ENCODE data around the gene LZTS3.
"Not testable (repeated sequence)": the region's sequence is repeated elsewhere in the genome, so short reads cannot be mapped to it uniquely, and the experiment has no call there.

Gene LZTS3

DNA sequence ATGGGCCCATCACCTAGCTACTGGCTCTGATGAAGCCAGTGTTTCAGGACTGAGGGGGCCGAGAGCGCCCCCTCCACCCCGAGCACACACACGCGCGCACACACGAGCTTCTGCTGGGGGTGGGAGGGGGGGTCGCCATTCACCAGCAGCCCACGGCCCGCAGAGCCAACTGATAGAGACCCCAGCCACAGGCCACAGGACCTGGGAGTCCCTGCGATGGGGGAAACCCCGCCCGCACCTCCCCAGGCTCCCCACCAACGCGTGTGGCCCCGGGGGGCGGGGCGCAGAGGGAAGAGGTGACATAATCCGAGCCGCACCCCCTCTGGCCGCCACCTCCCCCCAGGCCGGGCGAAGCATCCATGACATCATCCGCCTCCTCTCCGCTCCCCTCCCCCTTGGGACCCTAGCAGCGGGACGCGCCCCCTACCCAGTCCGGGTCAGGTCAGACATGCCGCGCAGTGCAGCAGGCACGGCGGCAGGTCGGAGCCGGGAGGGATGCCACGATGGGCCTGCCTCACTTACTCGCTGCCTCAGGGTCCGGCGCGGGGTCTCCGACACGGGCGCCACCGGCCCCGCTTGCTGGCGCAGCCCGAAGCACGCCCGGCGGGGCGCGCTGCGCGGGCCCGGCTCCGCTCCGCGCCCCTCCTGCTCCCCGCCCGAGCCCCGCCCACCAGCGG lies at the start of gene LZTS3:
Gene LZTS3, minus strand, starts transcription at position 617 of the 677 bp plus-strand sequence. CDS start 6,386 bp downstream, outside the sequence.
- peak; percentile 43 to 67 for DNase-seq (ENCODE audit: low read depth in 2 of 2)

DNA sequence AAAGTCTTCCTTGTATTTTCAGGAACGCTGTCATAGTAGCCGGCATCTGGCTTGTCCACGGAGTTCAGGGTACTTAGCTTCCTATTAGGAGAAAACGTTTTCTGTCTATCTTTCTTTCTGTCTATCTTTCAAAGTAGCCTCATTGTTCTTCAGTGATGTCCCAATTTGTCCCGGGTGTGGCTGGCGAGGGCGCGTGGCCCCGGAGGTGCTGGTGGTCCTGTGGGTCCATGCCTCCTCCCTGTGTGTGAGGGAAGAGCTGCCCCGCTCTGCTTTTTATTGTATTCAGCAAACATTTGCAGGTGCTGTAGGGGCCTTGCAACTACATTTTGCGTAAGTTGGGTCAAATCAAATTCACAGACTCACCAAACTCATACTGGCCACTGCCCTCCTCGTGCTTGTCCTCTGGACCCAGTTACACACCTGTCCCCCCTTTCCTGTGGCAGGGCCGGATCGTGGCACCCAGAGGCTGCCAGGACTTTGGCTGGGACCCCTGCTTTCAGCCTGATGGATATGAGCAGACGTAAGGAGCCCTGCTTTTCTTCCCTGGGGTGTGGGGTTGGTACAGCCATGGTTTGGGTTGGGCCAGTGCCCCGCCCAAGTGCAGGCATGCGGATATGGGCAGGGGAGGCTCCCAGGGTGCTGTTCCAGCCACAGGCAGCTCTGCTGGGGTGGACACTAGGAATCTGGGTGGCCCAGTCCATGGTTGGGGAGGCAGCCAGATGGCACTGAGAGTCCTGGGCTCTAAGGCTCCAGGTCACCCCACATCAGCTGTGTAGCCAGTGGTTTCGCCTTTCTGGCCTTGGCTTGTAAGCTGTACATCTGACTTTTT lies 48.3 kb upstream of the LZTS3 start:
- DNase-seq (ENCODE audit: low read depth in 2 of 2): no peak

DNA sequence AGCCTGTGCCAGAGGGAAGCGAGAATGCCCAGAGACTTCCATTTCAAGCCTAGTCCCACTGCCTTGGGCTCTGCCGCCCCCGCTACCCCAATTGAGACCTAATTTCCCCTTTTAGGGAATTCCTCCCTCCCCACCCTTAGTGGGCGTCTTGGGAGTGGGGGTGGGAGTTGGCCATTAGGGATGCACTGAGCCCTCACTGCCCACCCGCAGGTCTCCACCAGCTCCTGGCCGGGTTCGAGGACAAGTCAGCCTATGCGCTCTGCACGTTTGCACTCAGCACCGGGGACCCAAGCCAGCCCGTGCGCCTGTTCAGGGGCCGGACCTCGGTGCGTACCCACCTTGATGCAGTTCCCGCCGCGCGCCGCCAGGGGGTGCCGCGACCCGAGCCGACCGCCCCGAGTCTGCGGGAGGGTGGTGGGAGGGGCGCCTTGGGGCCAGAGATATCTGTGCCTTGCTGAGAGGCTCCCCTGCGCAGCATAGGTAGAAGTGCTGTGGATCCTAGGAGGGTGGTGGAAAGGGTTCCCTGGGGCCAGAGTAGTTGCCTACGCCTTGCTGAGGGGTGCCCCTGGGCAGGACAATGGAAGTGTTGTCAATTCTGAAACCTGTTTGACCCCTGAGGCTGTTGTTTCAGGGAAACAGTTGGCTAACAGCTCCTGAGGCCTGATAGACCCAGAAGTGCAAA lies 45.1 kb upstream of the LZTS3 start:
- DNase-seq (ENCODE audit: low read depth in 2 of 2): peak; percentile 54 to 72

DNA sequence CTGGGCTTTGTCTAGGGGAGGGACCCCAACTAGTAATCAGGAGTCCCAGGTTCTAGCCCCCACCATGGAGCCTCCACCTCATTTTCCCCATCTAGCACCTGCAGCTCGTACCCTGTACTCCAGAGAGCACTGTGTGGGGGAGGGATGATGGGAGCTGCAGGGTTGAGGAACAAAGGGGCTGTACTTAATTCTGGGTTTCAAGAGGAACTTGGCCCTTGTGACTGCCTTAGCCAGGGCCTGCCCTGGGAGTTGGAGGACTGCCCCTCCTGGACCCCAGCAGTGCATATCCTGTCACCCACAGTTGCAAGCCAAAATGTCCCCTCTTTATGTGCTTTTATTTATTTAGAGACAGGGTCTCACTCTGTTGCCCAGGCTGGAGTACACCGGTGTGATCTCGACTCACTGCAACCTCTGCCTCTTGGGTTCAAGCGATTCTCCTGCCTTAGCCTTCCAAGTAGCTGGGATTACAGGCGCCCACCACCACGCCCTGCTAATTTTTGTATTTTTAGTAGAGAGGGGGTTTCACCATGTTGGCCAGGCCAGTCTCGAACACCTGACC lies 42.1 kb upstream of the LZTS3 start:
- DNase-seq (ENCODE audit: low read depth in 2 of 2): not testable (repeated sequence)

DNA sequence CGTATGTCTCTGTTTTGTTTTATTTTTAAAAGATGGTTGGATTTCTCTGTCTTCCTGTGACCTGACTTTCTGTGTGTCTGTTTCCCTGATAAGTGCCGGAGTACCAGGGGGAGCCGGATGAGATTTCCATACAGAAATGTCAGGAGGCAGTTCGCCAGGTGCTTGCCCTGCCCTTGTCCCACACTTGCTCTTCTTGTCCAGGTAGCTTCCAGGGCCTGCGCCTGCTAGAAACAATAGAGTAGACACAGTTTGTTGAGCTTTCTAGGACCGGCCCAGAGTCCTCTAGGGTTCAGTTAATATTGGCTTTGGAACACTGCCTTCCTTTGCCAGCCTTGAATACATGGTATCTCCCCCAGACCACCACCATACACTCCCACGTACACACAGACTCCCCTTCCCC lies 39.9 kb upstream of the LZTS3 start:
- no peak for DNase-seq (ENCODE audit: low read depth in 2 of 2)

DNA sequence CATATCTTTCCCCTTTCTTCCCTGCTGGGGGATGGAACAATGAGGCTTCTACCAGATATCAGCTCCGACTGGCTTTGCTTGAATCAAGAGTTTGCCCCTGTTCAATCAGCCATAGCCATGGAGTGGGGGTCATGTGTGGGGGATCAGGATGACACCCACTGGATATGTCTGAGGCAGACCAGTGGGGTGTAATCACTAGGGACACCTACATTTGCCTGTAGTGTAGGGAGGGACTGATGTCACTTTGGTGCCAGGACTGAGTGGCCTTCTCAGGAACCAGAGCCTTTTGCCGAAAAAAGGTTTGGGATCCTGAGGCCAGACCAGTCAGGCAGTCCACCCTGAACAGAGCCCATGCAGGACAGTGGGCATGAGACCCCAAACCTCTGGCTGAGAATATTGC lies 37.0 kb upstream of the LZTS3 start:
- no peak for DNase-seq (ENCODE audit: low read depth in 2 of 2)

DNA sequence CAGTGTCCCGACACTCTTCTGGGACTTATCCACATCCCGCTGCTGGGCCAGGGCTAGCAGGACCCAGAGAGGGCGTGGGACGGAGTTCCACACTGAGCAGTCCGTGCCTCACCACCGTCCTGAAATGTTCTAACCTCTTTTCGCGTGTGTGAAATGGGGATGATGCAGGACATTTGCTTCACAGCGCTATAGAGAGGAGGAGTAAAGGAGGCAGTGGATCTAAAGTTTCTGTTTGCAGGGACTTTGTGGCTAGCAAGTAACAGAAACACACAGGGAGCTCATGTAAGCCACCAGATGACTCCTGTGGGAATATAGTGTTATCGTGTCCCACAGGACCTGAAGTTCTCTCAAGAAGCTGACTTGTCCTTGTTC lies 36.6 kb upstream of the LZTS3 start:
- no peak for DNase-seq (ENCODE audit: low read depth in 2 of 2)

DNA sequence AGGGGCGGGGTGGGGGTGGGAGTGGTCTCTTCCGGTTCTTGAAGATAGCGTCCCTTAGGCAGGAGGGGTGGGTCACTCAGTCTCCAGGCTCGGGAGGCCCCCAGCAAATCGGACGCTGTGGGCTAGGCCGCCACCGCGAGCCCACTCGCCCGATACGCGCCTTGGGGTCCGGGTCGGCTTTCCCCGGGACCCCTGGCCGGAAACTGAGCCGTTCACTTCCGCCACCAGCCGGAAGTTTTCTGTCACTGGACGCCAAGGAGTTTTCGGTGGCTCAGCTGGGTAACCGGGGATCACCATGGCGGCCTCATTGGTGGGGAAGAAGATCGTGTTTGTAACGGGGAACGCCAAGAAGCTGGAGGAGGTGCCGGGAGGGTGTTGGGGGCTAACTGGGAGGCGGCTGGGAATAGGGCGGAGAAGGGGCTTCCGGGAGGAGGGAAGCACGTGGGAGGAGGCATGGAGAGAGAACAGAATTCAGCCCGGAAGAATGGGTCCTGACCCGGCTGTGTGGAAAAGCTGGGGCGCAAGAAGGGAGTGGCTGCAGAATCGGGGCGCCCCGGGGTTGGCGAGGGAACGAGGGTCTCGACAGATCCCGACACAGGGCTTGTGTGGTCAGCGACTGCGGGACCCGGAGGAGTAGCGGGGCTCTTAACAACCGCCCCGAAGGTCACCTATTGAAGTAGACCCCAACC lies 36.1 kb upstream of the LZTS3 start, which contains the start of gene ITPA:
Gene ITPA, plus strand, starts transcription at position 242 of the 689 bp plus-strand sequence. Its CDS starts 54 bp downstream, at position 296.
- DNase-seq (ENCODE audit: low read depth in 2 of 2): peak in 1 of 2 donors; percentile 49

DNA sequence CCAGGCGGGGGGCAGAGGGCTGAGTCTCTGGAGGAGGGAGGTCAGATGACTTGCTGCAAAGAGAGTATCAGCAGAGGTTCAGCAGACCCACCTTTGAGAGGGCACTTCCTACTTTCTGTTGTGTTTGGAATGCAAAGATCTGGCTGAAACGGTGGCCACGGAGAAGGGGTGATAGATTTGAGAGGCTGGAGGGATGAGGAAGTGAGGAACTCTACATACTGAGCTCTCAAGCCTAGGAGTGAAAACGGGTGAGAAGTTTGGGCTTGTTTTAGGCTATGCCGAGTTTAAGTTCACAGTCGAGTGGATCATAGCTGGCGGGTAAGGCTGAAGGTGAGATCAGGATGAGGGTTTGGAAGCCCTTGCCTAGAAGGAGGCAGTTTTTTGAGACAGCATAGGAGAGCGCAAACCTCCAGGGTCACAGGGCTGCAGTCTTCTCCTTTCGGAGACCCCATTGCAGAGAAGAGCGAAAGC lies 35.5 kb upstream of the LZTS3 start:
- no peak for DNase-seq (ENCODE audit: low read depth in 2 of 2)

DNA sequence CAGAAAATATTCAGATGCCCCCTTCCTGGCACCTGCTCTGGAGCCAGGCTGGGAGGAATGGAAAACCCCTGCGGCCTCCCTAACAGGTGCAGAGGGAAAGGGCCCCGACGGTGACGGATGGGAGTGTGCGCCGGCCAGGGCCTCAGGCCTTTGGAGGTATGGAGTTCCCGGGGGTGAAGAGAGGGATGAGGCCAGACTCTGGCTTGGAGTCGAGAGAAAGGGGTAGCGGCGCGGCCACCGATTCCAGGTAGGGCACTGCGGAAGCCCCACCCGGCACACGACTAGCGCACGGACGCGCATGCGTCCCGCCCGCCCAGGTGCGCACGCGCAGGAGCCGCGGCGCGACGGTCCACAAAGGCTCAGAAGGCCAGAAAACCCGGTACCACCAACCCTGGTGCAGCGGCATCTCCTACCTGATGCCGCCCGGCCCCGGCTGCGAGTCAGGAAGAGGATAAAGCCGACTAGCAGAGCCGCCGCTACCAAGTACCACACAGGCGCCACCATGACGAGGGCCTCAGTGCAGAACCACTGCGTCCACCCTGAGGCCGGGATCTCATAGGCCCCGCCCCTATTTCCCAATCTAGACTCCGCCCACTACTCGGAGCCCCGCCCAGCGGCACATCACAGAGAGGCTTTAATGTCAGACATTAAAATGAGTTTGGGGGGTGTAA lies 30.9 kb upstream of the LZTS3 start, which contains the start of gene DDRGK1:
Gene DDRGK1, minus strand, starts transcription at position 559 of the 671 bp plus-strand sequence. Its CDS starts 55 bp downstream, at position 504.
- DNase-seq (ENCODE audit: low read depth in 2 of 2): peak; percentile 76 to 89

DNA sequence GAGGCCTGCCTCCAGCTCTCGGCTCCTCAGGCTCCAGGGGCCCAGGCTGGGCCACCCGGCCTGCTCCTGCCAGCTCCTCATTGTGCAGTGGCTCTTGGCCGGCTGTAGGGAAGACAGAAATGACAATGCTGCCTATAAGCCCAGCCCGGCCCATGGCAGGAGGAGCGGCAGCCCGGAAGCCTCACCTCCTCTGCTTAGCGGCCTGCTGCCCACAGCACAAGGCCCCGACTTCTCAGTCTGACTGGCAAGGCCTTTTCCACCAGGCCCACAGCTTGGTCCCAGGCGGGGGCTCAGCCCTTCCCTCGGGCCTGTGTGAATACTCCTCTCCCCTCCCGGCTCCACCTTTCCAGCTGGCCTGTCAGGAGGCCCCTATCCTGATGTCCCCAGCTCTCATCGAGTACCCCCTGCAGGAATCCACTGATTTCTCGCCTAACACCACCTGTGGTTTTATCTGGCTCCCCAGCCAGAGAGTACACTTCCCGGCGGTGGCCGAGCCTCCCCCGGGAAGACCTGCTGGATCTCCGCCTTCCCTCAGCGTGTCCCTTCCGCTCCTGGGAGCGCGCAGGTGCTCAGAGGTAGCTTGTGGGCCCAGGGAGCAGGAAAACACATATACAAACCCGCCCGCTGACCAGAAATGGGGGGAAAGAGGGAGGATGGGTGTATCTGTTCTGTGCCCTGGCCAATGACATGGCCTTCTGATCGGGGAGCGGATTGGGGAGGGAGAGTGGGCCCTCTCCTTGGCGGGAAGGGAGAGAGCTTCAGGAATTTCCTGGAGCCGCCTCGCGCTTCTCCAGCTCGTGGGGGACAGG lies 30.2 kb upstream of the LZTS3 start:
- DNase-seq (ENCODE audit: low read depth in 2 of 2): no peak

DNA sequence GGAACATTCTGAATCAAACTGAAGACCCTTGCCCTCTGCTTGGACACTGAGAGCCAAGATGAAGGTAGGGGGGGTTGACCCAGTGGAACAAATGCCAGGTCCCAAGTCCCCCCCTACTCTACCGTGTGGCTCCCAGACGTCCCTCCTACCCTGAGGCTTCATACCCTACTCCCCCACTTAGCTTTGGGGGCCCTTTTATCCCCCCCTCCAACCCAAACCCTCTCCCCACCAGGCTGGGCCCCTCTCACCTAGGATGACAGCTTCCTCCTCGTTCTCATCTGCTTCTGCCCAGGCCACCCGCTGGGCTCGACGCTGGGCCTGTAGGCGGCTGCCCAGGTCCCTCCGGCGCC lies 29.6 kb upstream of the LZTS3 start:
- no peak for DNase-seq (ENCODE audit: low read depth in 2 of 2)

DNA sequence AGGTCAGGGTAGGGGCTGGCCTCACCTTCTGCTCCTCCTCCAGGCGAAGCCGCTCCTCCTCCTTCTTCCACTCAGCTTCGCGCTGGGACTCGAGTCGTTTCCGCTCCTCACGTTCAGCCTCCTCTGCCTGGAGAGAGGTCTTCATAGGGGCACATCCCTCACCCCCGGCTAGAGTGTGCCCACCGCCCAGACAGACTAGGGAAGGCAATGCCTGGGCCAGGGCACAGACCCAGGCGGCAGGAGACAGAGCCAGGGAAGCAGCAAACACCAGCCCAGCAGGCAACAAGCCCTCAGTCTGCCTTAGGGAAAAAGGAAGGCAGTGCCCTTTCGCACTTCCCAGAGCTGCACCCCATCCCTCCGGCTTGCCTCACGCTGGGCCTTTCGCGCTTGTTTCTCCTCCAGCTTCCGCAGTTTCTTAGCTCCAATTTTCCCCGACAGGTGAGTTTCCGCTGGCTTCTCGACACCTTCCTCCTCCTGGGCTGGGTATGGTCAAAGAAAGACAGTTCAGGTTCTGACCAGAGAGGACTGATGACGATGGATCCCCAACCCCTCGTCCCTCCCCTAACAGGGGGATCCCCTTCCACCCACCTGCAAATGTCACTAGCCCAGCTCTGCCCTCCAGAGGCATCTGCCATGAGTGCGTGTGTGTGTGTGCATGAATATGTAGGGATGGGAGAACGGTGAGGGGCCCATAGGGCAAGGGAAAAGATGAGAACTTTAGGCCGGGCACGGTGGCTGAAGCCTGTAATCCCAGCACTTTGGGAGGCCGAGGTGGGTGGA lies 26.8 kb upstream of the LZTS3 start:
- DNase-seq (ENCODE audit: low read depth in 2 of 2): no peak

DNA sequence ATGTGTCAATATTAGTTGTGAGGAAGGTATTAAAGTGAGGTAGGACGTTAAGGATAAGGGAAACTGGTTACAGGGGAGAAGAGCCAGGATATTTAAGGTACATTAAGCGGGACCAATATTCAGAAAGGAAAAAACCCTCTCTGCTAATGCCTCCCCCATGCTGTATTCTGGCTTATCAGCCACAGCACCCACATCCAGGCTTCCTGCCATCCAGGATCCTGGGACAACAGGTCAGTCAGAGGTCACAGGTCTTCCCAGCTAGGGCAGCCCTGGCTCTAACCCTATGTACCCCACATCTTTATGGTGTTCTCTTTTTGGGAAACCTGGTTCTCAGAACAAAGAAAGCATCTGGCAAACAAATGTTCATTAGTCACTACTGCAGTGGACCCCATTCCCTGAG lies 25.9 kb upstream of the LZTS3 start:
- no peak for DNase-seq (ENCODE audit: low read depth in 2 of 2)

DNA sequence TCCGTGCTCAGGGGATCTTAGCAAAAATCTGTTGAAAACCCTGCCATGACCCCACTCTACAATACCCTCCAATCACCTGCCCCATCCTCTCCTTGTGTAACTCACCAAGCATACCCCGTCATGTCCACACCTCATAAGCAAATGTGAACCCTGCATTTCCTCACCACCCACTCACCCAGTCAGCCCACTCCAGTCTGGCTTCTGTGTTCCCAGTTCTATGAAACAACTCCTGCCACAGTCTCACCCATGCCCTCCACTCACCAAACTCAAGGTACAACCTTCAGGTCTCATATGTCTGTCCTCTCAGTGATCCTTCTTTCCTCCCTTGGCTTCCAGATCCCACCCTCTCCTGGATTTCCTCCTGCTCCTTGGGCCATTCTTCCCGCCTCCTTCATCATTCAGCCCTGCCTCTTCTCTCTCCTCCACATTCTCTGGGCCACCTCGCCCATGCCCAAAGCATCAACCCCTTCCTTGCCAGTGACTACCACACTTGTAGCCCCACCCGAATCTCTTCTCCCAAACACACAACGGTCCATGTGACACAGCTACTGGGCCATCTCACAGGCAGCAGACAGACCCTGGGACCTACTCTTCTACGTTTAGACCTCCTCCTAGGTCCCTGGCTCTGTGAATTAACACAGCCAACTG lies 22.4 kb upstream of the LZTS3 start:
- DNase-seq (ENCODE audit: low read depth in 2 of 2): no peak

DNA sequence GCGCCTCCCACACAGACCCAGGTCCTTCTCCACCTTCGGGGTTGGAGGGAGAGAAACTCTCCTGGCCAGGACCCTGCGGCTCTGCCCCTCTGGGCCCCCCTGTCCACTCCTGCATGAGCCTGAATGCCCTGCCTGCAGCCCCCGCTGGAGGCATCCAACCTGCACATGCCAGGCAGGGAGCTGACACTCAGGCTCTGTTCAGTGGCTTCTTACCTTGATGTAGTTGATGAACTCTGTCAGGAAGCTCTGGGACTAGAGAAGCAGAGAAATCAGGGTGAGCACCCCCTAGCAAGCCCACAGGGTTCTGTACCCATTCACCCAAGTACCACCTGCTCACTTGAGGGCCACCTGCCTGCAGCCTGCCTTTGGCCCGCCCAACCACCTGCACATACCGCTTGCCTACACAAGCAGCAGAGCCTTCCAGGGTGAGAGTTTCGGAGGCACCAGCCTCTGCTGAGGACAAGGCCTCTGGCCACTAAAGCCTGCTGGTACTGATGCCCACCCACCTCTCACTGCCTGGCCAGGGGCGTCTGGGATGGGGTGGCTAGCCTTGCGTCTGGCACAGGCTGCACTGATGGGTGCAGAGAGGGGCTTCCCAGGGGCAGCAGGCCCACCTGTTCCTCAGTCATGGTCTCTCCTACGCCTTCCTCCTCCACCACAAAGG lies 21.4 kb upstream of the LZTS3 start:
- no peak for DNase-seq (ENCODE audit: low read depth in 2 of 2)

DNA sequence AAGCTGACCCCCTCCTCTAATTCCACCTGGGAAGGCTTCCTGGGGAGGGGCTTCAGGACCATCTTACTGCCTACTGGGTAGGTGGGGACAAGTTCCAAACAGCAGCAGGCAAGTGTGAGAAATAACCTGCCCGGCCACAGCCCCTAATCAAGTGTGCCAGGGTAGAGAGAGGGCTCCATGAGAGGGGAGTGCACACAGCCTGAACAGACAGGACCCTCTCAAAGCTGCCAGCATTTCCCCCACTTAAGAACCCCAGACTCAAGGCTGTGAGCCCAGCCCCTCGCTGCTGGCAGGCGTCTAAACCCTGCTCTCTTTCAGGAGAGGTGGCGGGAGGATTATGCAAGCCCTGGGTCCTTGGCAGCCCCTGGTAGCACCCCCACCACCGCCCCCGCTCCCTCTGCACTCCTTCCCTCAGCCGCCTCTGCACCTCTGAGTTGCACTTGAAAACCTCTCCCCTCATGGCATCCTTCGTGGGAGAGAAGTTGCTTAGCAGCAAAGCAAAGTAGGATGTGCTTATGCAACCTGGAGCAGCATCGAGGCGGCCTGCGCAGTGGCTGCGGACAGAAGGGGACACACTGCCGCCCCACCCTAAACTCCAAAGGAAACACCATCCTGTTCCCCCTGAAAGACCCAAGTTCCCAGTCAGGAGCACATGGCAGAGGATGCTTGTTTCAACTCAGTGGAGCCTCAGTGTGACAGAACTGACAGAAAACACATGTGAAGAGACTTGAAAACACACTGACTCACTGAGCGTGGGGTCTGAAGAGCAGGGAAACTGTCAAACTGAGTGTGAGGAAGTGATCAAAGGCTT lies 20.7 kb upstream of the LZTS3 start:
- DNase-seq (ENCODE audit: low read depth in 2 of 2): no peak
